ENCODE measurements around the gene SH2D2A. TPM values are rescaled to one million over a fixed set of nuclear protein-coding genes. Genes with fewer than 3 reads are reported as not detected.

SH2D2A gene
- total RNA-seq, 1 experiment from 2014 or later, result 4.9 TPM

DNA sequence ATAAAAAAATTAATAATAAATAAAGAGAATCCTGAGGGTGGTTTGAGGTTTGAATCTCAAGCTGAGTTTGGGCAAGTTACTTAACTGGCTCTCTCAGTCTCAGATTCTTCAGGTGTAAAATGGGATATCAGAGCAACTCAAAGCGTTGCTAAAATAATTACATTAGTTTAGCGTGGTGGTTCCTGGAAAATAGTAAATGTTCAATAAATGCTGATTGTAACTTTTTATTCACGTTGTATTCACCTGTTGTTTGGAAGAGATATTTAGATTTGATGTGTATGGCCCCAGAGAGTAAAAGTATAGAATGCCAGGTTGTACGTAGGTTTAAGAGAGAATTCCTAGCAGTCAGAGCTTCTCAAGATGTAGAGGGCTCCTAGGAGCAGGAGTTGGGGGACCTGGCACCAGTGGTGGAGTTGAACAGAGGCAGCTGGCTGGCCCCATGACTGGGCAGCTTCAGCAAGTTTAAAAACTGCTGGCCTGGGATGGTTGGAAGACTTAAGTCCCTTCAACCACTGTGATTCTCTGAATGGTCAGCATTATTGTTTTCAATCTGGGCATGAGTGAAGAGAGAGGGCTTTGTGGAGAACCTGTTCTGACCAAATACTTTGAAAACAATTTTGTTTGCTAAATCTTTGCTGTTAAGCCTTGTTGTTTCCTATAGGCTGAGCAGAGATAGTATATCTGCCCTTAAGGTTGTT is 26.9 kb downstream of the SH2D2A start (continued):
- TF ChIP-seq CTCF (IDR thresholded peaks at IDR 0.05) (no peak), CREB1 (CRISPR knock-in tag; IDR thresholded peaks at IDR 0.05) (no peak), ELF4 (CRISPR knock-in tag; IDR thresholded peaks at IDR 0.05; ENCODE audit: low read depth) (no peak), MYBL2 (CRISPR knock-in tag; IDR thresholded peaks at IDR 0.05) (no peak), FOXK1 (CRISPR knock-in tag; IDR thresholded peaks at IDR 0.05) (no peak), ATF1 (CRISPR knock-in tag; IDR thresholded peaks at IDR 0.05) (no peak)

DNA sequence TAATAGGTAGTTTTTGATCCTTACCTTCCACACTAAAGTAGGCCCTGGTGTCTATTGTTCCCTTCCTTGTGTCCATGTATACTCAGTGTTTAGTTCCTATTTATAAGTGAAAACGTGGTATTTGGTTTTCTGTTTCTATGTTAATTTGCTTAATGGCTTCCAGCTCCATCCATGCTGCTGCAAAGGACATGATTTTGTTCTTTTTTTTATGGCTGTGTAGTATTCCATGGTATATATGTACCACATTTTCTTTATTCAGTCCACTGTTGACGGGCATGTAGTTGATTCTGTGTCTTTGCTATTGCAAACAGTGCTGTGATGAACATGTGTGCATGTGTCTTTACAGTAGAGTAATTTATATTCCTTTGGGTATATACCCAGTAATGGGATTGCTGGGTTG is 28.5 kb downstream of the SH2D2A start:
- Mint-ChIP-seq H3K9me3 (no peaks in the 10 kb centered on the region), H3K4me3 (no peak overlapping the region), H3K27ac (no peak overlapping the region; the same call in 1 of the 2 replicates), H3K36me3 (peaks cover 59% of the 10 kb centered on the region), H3K4me1 (no peaks in the 10 kb centered on the region), H3K27me3 (ENCODE audit: low read depth) (no peaks in the 10 kb centered on the region)
- no peak for ATAC-seq
- ChIA-PET POLR2A (no interaction called here), CTCF (interaction anchor here (0.6 to 1.4 kb wide), 3 partner anchors 62 to 99 kb away, joined by 3 to 6 read pairs (median 5); no protein-coding TSS in a partner anchor)
- TF ChIP-seq, protein P1, sequence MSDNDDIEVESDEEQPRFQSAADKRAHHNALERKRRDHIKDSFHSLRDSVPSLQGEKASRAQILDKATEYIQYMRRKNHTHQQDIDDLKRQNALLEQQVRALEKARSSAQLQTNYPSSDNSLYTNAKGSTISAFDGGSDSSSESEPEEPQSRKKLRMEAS (CRISPR knock-in tag; IDR thresholded peaks at IDR 0.05), result no peak
- TF ChIP-seq SMAD4 (CRISPR knock-in tag; IDR thresholded peaks at IDR 0.05) (no peak), MYBL2 (CRISPR knock-in tag; IDR thresholded peaks at IDR 0.05) (no peak), GABPB1 (CRISPR knock-in tag; IDR thresholded peaks at IDR 0.05) (no peak), FOXP4 (CRISPR knock-in tag; IDR thresholded peaks at IDR 0.05) (no peak), ESRRA (CRISPR knock-in tag; IDR thresholded peaks at IDR 0.05; ENCODE audit: borderline replicate concordance) (no peak), ZNF396 (CRISPR knock-in tag; IDR thresholded peaks at IDR 0.05; ENCODE audit: borderline replicate concordance) (no peak), ZMAT4 (CRISPR knock-in tag; IDR thresholded peaks at IDR 0.05) (no peak), NR1H2 (CRISPR knock-in tag; IDR thresholded peaks at IDR 0.05) (no peak)
- TF ChIP-seq, protein P2, sequence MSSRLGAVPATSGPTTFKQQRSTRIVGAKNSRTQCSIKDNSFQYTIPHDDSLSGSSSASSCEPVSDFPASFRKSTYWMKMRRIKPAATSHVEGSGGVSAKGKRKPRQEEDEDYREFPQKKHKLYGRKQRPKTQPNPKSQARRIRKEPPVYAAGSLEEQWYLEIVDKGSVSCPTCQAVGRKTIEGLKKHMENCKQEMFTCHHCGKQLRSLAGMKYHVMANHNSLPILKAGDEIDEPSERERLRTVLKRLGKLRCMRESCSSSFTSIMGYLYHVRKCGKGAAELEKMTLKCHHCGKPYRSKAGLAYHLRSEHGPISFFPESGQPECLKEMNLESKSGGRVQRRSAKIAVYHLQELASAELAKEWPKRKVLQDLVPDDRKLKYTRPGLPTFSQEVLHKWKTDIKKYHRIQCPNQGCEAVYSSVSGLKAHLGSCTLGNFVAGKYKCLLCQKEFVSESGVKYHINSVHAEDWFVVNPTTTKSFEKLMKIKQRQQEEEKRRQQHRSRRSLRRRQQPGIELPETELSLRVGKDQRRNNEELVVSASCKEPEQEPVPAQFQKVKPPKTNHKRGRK (CRISPR knock-in tag; IDR thresholded peaks at IDR 0.05; ENCODE audit: borderline replicate concordance), result no peak
- TF ChIP-seq, protein P3, sequence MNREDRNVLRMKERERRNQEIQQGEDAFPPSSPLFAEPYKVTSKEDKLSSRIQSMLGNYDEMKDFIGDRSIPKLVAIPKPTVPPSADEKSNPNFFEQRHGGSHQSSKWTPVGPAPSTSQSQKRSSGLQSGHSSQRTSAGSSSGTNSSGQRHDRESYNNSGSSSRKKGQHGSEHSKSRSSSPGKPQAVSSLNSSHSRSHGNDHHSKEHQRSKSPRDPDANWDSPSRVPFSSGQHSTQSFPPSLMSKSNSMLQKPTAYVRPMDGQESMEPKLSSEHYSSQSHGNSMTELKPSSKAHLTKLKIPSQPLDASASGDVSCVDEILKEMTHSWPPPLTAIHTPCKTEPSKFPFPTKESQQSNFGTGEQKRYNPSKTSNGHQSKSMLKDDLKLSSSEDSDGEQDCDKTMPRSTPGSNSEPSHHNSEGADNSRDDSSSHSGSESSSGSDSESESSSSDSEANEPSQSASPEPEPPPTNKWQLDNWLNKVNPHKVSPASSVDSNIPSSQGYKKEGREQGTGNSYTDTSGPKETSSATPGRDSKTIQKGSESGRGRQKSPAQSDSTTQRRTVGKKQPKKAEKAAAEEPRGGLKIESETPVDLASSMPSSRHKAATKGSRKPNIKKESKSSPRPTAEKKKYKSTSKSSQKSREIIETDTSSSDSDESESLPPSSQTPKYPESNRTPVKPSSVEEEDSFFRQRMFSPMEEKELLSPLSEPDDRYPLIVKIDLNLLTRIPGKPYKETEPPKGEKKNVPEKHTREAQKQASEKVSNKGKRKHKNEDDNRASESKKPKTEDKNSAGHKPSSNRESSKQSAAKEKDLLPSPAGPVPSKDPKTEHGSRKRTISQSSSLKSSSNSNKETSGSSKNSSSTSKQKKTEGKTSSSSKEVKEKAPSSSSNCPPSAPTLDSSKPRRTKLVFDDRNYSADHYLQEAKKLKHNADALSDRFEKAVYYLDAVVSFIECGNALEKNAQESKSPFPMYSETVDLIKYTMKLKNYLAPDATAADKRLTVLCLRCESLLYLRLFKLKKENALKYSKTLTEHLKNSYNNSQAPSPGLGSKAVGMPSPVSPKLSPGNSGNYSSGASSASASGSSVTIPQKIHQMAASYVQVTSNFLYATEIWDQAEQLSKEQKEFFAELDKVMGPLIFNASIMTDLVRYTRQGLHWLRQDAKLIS (CRISPR knock-in tag; IDR thresholded peaks at IDR 0.05; ENCODE audit: borderline replicate concordance), result no peak
- TF ChIP-seq, protein P4, sequence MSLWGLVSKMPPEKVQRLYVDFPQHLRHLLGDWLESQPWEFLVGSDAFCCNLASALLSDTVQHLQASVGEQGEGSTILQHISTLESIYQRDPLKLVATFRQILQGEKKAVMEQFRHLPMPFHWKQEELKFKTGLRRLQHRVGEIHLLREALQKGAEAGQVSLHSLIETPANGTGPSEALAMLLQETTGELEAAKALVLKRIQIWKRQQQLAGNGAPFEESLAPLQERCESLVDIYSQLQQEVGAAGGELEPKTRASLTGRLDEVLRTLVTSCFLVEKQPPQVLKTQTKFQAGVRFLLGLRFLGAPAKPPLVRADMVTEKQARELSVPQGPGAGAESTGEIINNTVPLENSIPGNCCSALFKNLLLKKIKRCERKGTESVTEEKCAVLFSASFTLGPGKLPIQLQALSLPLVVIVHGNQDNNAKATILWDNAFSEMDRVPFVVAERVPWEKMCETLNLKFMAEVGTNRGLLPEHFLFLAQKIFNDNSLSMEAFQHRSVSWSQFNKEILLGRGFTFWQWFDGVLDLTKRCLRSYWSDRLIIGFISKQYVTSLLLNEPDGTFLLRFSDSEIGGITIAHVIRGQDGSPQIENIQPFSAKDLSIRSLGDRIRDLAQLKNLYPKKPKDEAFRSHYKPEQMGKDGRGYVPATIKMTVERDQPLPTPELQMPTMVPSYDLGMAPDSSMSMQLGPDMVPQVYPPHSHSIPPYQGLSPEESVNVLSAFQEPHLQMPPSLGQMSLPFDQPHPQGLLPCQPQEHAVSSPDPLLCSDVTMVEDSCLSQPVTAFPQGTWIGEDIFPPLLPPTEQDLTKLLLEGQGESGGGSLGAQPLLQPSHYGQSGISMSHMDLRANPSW (CRISPR knock-in tag; conservative IDR thresholded peaks at IDR 0.05; ENCODE audit: low read depth), result no peak
- TF ChIP-seq, protein P5, sequence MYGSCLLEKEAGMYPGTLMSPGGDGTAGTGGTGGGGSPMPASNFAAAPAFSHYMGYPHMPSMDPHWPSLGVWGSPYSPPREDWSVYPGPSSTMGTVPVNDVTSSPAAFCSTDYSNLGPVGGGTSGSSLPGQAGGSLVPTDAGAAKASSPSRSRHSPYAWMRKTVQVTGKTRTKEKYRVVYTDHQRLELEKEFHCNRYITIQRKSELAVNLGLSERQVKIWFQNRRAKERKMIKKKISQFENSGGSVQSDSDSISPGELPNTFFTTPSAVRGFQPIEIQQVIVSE (CRISPR knock-in tag; IDR thresholded peaks at IDR 0.05; ENCODE audit: borderline replicate concordance), result no peak
- TF ChIP-seq, protein P6, sequence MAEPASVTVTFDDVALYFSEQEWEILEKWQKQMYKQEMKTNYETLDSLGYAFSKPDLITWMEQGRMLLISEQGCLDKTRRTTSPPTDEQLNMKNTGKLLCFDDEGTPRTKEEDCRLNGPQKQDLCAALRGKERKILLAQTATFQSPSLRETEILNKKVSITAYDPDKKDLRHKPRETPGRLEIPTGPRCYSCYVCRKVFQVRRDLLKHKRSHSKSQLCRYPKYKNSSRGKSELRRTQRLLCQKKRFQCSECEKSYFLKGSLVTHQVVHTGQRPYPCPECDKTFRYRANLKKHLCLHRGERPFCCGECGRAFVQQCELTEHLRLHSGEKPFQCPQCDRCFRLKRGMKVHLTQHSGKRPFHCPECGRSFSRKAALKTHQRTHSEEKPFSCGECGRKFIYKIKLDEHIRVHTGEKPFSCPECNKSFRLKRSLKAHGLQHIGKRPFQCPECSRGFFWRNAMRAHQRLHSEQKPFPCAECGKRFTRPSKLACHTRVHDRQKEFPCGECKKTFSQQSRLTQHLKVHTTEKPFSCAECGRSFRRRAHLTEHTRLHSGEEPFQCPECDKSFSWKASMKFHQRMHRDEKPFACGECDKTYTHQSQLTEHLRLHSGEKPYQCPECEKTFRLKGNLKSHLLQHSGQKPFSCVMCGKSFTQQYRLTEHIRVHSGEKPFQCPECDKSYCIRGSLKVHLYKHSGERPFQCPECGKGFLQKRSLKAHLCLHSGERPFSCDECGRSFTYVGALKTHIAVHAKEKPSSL (CRISPR knock-in tag; conservative IDR thresholded peaks at IDR 0.05), result no peak
- no peak for DNase-seq (ENCODE audit: low spot score)

Measured in WTC11 (cell line).